NCI-H187 (cell line): ENCODE data around the gene SLC35A3.
"Not testable (repeated sequence)": the region's sequence is repeated elsewhere in the genome, so short reads cannot be mapped to it uniquely, and the experiment has no call there.

ENCODE experiments used
- DNase-seq, 2 experiments: peaks; one replicate each; lab custom pipeline; 2025; lab: John Stamatoyannopoulos, UW

Gene SLC35A3

DNA sequence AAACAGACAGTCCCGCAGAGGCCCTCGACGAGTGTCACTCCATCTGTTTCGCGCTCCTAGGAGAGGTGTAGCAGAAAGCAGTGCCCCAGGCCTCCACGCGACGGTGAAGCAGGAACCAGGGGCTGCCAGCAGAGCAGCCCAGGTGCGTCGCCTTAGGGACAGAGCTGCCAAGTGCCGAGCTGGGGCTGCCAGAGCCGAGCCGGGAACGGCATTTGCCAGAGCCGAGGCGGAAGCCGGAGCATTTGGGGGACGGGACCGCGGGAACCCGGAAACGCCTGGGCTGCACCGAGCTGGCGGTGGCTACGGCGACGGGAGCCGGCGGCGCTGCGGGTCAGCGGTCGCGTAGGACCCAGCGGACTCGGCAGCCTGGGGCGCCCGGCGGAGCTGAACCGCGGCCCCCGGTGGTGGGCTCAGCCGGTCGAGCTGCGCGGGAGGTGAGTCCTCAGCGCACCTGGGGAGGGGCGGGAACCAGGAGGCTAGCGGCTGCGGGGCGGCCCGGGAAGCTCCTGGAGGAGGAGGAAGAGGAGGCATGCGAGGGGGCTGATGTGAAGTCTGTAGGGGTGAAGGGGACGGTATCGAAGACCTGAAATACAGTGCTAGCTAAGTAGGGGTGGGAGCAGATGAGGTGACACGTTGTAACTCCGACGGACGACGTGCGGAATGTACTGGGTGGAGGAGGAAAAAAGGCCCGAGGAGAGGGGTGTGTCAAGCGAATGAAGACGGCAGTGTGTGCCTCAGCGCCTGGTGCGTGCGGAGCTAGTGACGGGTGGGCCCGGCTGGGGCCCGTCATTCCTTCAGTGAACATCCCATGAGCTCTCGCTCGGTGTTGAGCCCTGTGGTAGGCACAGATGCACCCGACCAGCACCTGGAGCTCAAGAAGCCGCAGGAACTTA lies at the start of gene SLC35A3:
SLC35A3 (plus strand) TSS at position 268 of the 893 bp plus-strand sequence. CDS start 23,559 bp downstream, outside the sequence.
- DNase-seq, result peak; percentile 49 to 53

DNA sequence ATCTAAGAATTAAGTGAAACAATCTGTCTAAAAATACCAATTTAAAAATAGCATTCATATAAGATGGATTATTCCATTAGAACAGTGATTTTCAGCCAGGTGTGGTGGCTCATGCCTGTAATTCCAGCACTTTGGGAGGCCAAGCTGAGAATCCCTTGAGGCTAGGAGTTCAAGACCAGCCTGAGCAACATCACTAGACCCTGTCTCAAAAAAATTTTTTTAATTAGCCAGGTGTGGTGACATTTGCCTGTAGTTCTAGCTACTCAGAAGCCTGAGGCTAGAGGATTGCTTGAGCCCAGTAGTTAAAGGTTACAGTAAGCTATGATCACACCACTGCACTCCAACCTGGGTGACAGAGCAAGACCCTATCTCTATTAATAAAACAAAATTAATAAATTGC lies 35.0 kb upstream of the SLC35A3 start:
- DNase-seq, result no peak

DNA sequence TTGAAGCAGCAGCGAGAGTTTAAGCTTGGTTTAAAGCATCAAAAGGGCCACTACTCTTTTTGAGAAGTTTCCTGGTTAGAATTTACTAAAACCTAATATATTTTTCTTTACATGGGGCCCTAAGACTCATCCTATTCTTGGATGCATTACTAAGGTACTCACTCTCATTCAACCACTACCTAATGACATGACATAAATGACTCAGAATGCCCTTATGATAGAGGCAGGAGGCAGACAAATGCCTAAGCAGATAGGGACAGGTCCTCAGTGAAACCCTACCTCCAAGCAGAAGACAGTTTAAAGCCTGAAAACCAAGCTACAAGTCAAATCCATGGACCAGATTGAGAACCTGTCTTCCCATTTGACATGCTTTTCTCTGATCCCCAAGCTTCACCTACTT lies 34.3 kb upstream of the SLC35A3 start:
- DNase-seq, result no peak

DNA sequence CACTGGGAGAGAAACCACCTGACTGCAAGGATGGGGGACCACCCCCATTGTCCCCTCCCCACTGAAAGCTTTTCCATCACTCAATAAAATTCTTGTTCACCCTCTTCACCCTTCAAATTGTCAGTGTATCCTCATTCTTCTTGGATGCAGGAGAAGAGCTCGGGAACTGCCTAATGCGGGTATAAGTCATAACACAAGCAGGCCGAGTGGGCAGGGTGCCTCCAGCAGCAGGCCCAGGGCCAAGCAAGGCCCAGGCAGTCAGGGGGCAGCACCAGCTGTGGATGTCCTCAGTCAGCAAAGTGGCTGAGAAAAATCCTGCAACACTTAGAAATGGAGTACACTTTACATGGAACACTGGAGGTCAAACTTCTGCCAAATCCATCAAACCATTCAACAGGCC lies 33.7 kb upstream of the SLC35A3 start:
- DNase-seq, result no peak

DNA sequence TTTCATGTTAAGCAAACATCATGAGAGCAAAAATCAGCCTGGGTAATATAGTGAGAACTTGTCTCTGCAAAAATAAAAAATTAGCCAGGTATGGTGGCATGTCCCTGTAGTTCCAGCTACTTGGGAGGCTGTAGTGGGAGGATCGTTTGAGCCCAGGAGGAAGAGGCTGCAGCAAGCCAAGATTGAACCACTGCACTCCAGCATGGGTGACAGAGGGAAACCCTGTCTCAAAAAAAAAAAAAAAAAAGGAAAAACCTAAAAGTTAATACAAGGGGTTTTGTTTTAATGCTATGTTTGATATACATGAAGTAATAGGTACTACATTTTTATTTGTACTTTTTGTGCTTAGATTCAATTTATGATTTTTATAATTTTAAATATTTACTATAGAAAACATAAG lies 27.1 kb upstream of the SLC35A3 start:
- no peak for DNase-seq

DNA sequence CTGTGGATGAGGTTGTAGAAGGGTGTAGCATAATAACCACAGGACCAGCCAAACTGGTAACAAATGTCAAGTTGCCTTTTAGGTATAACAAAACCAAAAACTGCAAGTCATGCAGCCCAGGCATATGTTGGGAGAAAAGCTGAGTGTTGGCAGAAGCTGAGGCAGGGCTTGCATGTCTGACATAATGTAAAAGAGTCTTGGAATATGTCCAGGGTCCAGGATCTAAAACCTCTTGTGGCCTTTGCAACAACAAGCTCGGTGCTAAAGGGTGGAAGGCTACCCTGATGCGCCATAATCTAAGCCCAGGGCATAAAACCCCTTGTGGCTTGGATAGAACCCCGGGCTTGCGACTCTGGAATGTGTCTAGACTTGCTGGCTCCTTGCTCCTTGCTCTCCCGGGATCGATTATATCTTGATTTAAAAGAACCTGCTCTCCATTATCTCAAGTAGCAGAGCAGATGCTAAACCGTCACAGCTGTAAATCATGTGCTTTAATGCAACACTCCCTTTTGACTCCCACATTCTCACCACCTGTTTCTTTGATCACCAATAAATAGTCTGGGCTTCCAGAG lies 26.5 kb upstream of the SLC35A3 start:
- peak; percentile 25 to 27 for DNase-seq

DNA sequence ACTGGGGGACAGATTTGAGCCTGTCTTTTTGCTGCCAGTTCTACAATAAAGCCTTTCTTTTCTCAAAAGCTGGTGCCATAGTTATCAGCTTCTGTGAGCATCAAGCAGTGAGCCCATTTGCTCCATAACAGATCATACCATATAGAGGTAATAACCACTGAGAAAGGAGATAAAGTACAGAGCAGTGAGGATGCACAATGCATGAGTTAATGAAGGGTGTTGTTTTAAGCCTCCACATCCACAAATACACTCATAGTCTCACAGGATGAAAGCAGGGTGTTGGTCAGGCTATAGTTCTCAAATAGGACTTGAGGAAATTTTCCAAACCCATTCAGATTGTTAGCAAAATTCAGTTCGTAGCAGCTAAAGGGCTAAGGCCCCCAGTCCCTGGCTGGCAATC lies 25.6 kb upstream of the SLC35A3 start:
- DNase-seq, result no peak

DNA sequence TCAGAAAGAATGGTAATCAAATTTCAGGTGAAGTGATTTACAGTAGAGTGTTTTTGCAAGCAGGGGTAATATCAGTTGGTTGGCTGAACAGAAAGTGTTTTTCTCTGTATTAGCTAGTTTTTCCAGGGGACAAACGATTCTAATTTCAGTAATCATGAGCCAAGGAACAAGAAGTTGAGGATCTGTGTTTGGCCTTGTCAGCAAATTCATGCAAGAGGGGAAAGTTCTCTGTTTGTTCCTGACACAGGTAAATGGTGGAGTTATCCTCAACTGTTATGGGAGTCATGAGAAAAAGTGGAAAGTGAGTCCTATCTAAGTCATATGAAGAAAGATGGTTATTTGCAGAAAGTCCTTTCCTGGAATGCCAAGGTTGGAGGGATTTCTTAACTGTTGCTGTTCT lies 24.6 kb upstream of the SLC35A3 start:
- no peak for DNase-seq

DNA sequence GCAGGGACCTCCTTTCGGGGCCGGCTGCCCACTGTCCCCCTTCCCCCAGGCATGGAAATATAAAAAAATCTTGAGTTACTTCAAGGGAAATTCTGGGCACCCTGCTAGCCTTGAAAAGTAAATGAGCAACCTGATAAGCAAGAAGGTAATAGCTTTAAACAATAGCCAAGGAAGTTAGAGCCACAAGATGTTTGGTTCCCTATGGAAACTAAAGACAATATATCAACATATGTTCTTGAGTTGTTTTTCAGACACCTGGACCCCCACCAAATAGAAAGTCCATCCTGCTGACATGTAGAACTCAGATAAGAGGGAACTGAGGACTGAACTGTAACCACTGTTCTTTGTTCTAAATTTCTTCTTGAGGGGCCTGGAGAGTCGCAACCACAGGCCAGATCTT lies 19.3 kb upstream of the SLC35A3 start:
- DNase-seq, result no peak

DNA sequence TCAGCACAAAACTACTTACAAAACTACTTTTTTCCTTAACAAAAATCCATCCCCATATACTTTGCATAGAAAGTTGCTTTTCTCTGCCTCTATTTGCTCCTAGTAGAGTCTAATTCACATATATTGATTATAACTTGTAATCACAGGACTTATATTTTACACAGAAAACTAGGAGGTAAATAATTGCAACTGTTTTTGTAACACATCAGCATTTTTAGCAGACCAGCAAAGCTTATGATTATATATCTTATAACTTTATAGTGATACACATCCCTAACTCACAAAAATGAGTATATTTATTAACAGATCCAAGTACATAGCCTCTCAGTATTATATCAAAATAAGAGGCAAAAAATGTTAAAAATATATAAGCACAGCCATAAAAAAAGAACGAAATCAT lies 17.3 kb upstream of the SLC35A3 start:
- no peak for DNase-seq

DNA sequence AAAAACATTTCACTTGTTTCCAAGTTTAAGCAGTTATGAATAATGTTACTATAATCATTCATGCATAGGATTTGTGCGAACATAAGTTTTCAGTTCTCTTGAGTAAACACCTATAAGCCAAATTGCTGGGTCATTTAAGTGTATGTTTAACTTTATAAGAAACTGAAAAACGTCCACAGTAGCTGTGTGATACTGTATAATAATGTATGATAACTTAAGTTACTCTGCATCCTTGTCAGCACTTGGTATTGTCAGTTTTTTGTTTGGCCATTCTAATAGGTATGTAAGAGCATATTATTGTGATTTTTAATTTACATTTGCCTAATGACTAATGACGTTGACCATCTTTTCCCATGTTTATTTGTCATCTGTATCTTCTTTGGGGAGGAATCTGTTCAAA lies 14.4 kb upstream of the SLC35A3 start:
- no peak for DNase-seq

DNA sequence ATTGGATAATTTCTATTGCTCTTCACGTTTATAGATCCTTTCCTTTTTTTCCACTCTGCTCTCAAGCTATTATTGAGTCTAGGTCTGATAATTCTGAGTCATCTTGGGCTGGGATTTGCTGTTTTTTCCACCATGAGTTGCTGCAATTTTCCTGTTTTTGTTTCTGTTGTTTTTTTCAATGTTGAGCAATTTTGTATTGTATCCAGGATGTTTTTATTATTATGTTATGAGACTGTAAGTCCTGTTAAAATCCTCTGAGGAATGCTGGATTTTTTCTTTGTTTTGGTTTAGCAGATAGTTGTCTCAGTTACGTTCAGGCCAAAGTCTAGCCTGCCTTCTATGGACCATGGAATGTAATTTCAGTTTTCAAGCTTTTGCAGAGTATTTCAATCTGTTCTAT lies 13.0 kb upstream of the SLC35A3 start:
- no peak for DNase-seq

DNA sequence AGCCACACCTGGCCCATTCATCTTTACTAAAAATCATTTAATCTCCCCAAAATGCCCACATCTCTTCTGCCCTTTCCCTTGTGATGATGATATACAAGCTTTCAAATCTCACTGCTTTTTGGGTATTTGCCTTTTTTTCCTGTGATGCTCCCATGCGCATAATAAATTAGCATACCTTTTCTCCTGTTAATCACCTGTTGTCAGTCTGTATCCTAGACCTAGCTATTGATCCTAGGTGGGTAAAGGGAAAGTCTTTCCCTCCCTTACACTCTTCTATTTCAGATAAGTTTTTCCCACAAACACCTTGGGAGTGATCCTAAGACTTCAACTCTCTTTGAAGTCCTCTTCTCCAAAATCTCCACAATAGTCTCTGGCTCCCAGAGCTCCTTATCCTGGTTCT lies 12.0 kb upstream of the SLC35A3 start:
- no peak for DNase-seq

DNA sequence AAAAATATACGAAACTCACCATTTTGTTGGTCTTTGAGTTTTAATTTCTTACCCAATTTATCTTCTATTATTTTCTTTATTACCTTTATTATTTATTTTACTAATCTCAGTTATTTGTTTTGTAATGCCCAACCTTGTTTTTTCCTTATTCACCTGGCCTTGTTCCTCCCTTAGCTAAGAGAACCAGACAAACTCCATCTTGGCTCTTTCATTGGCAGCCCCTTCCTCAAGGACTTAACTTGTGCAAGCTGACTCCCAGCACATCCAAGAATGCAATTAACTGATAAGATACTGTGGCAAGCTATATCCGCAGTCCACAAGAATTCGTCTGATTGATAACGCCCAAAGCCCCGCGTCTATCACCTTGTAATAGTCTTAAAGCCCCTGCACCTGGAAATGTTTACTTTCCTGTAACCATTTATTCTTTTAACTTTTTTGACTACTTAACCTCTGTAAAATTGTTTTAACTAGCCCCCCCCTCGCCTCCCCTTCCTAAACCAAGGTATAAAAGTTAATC lies 10.5 kb upstream of the SLC35A3 start:
- not testable (repeated sequence) for DNase-seq

DNA sequence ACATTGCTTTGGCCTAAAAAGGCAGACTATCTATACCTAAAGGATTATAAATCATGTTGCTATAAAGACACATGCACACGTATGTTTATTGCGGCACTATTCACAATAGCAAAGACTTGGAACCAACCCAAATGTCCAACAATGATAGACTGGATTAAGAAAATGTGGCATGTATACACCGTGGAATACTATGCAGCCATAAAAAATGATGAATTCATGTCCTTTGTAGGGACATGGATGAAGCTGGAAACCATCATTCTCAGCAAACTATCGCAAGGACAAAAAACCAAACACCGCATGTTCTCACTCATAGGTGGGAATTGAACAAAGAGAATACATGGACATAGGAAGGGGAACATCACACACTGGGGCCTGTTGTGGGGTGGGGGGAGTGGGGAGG lies 9.5 kb upstream of the SLC35A3 start:
- not testable (repeated sequence) for DNase-seq

DNA sequence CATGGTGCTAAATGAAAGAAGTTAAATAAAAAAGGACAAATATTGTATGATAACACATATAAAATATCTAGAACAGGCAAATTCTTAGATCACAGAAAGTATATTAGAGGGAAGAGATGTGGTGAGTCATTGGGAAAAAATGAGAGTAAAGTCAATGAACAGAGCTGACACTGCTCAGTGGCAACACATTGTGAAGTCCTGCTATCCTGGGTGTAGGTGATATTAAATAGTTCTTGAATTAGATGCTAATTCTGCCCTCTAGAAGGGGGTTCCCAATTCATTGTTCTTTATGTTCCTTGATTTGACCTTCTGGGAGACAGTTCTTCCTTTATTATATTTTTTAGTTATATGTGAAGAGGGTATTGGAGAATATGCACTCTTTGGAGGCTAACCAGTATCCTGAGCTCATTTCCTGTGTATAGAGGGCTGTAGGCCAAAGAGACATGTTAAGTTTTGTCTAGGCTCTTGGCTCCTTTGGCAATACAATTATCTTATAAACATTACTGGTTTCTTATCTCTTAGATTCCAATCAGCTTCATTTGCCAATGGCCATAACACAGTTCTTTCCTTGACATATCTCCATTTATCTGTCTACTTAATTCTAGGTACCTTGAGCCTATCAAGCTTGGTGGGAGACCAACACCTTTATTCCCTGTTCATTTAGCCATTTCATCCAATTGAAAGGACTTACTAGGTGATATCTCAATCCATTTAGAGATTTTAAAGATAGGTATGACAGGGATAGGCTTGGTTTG lies 6.6 kb upstream of the SLC35A3 start:
- DNase-seq, result no peak

DNA sequence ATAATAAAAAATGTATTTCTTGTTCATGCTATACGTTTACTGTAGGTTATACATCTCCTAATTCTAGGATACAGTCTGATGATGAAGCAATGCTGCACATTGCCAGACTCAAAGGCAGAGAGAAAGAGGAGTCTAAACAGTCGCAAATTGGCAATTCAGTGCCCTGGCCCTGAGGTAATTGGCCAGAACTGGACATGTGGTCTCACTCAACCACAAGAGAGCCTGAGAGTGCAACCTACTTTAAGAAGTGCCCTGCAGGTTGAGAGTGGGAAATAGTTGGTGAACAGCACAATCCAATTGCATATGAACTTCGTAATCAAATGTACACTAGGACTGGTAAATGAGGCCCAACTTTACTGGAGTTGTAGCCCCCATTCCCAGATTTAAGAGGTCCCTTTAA lies 5.0 kb upstream of the SLC35A3 start:
- no peak for DNase-seq

DNA sequence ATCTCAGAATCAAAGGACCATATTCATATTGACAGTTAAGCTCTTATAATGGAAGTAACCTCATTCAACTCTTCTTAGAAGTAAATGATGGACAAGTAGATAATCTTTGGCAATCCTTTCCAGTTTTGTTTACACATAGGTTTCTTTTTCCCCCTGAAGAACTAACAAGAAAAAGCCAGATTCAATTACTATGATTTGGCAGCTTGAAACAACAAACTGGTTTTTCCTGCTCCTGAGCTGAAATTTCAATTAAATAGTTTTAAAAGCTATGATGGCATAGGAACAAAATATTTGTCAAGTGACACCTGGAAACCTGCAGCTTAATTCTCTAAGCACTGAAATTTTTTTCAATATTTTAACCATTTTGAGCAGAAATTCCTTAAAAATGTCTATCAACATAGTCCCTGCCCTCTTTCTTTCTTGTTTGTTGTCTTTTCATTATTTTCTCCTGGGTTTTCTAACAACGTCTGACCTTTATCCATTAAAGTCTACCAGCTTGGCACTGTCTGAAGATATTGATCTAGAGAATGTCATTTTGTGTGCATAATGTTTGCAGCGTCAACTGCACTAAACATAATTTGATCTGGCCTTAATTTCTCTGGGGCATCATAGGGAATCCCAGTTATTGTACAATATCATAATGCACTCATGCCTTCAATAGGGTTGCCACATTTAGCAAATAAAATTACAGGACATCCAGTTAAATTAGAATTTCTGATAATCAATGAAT lies 4.0 kb upstream of the SLC35A3 start:
- DNase-seq, result no peak

DNA sequence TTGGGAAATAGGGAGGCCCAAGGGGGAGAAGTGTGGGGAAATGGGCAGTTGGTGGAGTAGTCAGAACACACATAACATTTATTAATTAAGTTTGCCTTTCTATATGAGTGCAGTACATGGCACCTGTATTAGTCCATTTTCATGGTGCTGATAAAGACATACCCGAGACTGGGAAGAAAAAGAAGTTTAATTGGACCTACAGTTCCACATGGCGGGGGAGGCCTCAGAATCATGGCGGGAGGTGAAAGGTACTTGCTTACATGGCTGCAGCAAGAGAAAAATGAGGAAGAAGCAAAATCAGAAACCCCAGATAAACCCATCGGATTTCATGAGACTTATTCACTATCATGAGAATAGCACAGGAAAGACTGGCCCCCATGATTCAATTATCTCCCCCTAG lies 1.6 kb upstream of the SLC35A3 start:
- DNase-seq, result no peak

DNA sequence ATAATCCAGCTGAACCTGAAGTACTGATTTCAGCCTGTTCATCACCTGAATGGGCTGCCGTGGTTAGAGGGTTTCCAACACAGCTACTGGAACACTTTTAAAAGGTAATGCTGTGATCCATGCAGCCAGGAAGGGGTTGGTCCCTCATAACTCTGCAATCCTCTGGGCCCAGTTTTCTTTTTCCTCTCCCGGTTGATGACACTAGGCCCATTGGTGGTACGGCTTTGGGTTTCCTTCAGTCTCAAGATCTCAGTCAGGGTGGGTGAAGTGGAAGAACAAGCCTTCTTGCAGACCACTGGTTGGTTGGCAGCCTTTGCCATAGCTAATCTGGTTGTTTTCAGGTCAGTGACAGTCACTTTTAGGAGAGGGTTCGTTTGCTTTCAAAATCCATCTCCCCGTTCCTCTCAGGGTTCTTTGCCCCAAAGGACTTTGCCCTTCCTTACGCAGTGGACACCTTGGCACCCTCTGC lies 502 bp upstream of the SLC35A3 start:
- peak in 1 of 2 experiments; percentile 49 for DNase-seq

DNA sequence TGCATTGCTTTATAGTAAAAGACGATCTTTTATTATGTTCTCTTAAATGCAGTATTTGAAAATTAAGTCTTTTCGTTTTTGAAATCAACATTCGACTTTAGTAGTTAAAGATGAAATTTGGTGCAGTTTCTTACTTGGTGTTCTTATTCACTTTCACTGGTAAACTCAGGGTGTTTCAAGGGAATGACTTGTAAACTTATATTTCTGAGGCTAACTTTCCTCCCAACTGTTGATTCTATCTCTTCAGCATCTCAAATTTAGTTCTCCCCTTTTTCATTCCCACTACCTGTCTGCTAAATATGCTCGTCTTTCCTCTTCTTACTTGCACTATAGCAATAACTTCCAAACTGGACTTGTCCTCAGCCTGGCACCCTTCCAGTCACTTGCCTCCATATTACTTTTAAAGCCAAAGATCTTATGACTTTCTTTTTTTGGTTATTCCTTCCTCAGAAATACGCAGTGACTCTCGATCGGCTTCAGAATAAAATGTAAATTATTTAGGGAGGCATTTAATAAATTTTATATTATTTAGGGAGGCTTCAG lies 988 bp downstream of the SLC35A3 start:
- no peak for DNase-seq

DNA sequence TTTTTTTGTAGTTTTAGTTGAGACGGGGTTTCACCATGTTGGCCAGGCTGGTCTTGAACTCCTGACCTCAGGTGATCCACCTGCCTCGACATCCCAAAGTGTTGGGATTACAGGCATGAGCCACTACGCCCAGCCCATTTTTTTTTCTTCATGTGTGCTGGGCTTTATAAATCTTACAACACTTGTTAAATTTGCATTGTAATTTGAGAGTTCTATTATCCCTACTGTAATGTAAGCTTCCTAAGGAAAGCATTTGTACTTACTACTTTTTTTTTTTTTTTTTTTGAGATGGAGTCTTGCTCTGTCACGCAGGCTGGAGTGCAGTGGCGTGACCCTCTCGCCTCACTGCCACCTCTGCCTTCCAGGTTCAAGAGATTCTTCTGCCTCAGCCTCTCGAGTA lies 2.3 kb downstream of the SLC35A3 start:
- not testable (repeated sequence) for DNase-seq
